Hepatocyte (in vitro differentiated cells): ENCODE results near the gene FBXL17. TPM values are rescaled to one million over a fixed set of nuclear protein-coding genes. Genes with fewer than 3 reads are reported as not detected.
A peak's percentile ranks its signal among the peaks of the same experiment; 100 is the strongest.

Experiments used
- DNase-seq: peaks from one replicate; pipeline ENCODE4 v3.0.0-alpha.2; 2016; ENCODE audit warnings: low spot score
- H2AFZ ChIP-seq: fragments of 200-600 bp; sonication (generic); 2 replicates; pipeline ENCODE4 v1.6.0; 2016; ENCODE audit warnings: antibody characterized with exemption, mild to moderate bottlenecking
- H3K27ac ChIP-seq: fragments of 200-600 bp; sonication (generic); 2 replicates; pipeline ENCODE4 v1.5.1; 2016; ENCODE audit warnings: mild to moderate bottlenecking
- H3K27me3 ChIP-seq: fragments of 200-600 bp; sonication (generic); 2 replicates; pipeline ENCODE4 v1.6.1; 2016
- H3K36me3 ChIP-seq: fragments of 200-600 bp; sonication (generic); replicated peaks from 2 replicates; pipeline ENCODE4 v1.5.1; 2016; ENCODE audit warnings: low read depth; ENCODE audit not compliant: insufficient read depth
- H3K4me1 ChIP-seq: fragments of 200-600 bp; sonication (generic); 2 replicates; pipeline ENCODE4 v1.5.1; 2016; ENCODE audit warnings: mild to moderate bottlenecking, moderate library complexity; ENCODE audit not compliant: insufficient read depth
- H3K4me2 ChIP-seq: fragments of 200-600 bp; sonication (generic); 2 replicates; pipeline ENCODE4 v1.6.0; 2016
- H3K4me3 ChIP-seq: fragments of 200-600 bp; sonication (generic); 2 replicates; pipeline ENCODE4 v1.5.1; 2016; ENCODE audit warnings: mild to moderate bottlenecking
- H3K79me2 ChIP-seq: fragments of 200-600 bp; sonication (generic); 2 replicates; pipeline ENCODE4 v1.6.0; 2017; ENCODE audit warnings: mild to moderate bottlenecking
- H3K9me2 ChIP-seq: fragments of 200-600 bp; sonication (generic); replicated peaks from 2 replicates; pipeline ENCODE4 v1.6.0; 2017; ENCODE audit warnings: mild to moderate bottlenecking; ENCODE audit not compliant: insufficient read depth
- H3K9me3 ChIP-seq: fragments of 200-600 bp; sonication (generic); 2 replicates; pipeline ENCODE4 v1.5.1; 2016; ENCODE audit warnings: low read depth, mild to moderate bottlenecking
- H4K20me1 ChIP-seq: fragments of 200-600 bp; sonication (generic); 2 replicates; pipeline ENCODE4 v1.6.0; 2016; ENCODE audit warnings: mild to moderate bottlenecking; ENCODE audit not compliant: insufficient read depth, poor library complexity, severe bottlenecking
- CTCF ChIP-seq: fragments of 200-600 bp; sonication (generic); IDR thresholded peaks from 2 replicates; pipeline ENCODE4 v1.5.1; 2016; ENCODE audit warnings: antibody characterized with exemption, mild to moderate bottlenecking; ENCODE audit not compliant: poor library complexity
- EZH2 ChIP-seq: fragments of 200-600 bp; sonication (generic); IDR thresholded peaks from 2 replicates; pipeline ENCODE4 v1.6.1; 2016; ENCODE audit warnings: antibody characterized with exemption, mild to moderate bottlenecking, borderline replicate concordance
- EZH2phosphoT487 ChIP-seq: fragments of 200-600 bp; sonication (generic); IDR thresholded peaks from one replicate; pipeline ENCODE4 v1.6.1; 2018; ENCODE audit warnings: antibody characterized with exemption, mild to moderate bottlenecking, low read depth, moderate library complexity; ENCODE audit not compliant: unreplicated experiment, severe bottlenecking
- WGBS: methylation state at CpG from one replicate; pipeline ENCODE4 v1.1.6; 2016; ENCODE audit warnings: low lambda C conversion rate; ENCODE audit errors: missing lambda C conversion rate; 5-methylcytosine and 5-hydroxymethylcytosine counted together
- polyA plus RNA-seq: library from polyadenylated mRNA; unstranded; fragments of >200 nt; fragmentation: Nextera tagmentation; extraction: Ambion mirVana; gene quantifications from 2 replicates; pipeline ENCODE4 v1.2.1, GENCODE V29; 2016
- total RNA-seq: library from RNA; depleted of rRNA; stranded (reverse); fragments of >200 nt; gene quantifications from 2 replicates; pipeline ENCODE4 v1.2.3, GENCODE V29; 2014

The FBXL17 gene
- total and polyA plus RNA-seq, 2 experiments from 2014 or later = 12.5 to 18.2 TPM

DNA sequence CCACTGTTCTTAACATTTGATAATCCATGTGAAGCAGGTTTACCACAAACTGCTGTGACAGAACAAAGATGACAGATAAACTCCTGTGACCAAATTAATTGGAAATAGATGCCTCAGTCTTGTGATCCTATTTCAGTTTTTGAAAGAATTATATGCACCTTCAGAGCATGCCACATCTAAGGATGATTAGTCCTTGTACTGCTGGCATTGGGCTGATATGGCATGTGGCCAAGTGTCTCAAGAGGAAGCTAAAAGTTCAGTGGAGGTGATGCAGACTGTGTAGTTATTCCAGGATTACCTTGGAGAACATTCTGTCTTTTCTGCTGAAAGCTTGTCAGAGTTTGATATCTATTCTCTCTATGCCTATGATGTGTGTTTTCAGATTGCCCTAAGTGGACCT lies 396.8 kb downstream of the FBXL17 start:
- Histone ChIP-seq H3K36me3 (no peaks in the 10 kb centered on the region), H4K20me1 (no peaks in the 10 kb centered on the region), H3K79me2 (no peaks in the 10 kb centered on the region), H2AFZ (no peak overlapping the region), H3K9me2 (no peaks in the 10 kb centered on the region), H3K27me3 (no peaks in the 10 kb centered on the region), H3K4me3 (no peak overlapping the region), H3K4me2 (no peak overlapping the region), H3K4me1 (no peaks in the 10 kb centered on the region), H3K27ac (no peak overlapping the region), H3K9me3 (no peaks in the 10 kb centered on the region)
- TF ChIP-seq EZH2 (no peak), EZH2phosphoT487 (no peak)
- peak; percentile 43 for DNase-seq

DNA sequence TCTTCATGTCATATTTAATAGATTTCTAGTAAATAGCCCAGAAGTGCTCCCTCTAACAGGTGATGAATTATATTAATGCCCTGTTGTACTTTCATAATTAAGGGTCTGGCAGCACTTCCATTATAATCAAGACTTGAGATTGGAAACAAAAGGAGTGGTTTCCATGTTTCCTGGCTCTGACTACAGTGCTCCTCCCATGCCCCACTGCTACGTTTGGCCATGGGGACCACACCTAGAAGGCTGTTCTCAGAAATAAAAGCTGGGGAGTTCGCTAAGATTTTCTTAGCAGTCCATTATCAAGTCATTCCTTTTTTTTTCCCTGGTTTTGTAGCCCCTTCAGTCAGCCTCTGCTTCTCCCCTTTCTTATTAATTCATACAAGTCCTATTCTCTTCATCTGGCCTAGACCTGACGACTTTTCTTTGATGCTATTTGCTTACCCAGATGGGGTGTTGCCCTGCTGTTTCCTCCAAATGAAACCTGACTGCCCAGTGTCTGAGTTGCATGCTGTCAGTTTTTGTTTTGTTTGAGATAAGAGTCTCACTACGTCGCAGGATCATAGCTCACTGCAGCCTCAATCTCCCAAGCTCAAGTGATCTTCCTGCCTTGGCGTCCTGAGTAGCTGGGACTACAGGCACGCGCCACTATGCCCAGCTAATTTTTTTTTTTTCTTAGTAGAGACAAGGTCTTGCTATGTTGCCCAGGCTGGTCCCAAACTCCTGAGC lies 399.0 kb downstream of the FBXL17 start:
- no peaks in the 10 kb centered on the region for H4K20me1 ChIP-seq
- H2AFZ ChIP-seq = no peak overlapping the region
- no peaks in the 10 kb centered on the region for H3K79me2 ChIP-seq
- H3K27ac ChIP-seq = no peak overlapping the region
- no peaks in the 10 kb centered on the region for H3K27me3 ChIP-seq
- no peaks in the 10 kb centered on the region for H3K9me2 ChIP-seq
- H3K4me3 ChIP-seq = no peak overlapping the region
- H3K4me1 ChIP-seq = no peaks in the 10 kb centered on the region
- no peaks in the 10 kb centered on the region for H3K9me3 ChIP-seq
- H3K36me3 ChIP-seq = no peaks in the 10 kb centered on the region
- no peak overlapping the region for H3K4me2 ChIP-seq
- WGBS = 74% methylated on average over 8 of the region's 8 CpGs
- DNase-seq = no peak
- TF ChIP-seq CTCF (no peak), EZH2phosphoT487 (no peak), EZH2 (no peak)

- H3K9me3 ChIP-seq = no peaks in the 10 kb centered on the region
- H4K20me1 ChIP-seq = no peaks in the 10 kb centered on the region
- no peak overlapping the region for H3K27ac ChIP-seq
- WGBS = 95% methylated on average over 13 of the region's 13 CpGs
- no peak overlapping the region for H3K4me3 ChIP-seq
- no peaks in the 10 kb centered on the region for H3K4me1 ChIP-seq
- H2AFZ ChIP-seq = no peak overlapping the region
- H3K9me2 ChIP-seq = no peaks in the 10 kb centered on the region
- no peaks in the 10 kb centered on the region for H3K79me2 ChIP-seq
- no peaks in the 10 kb centered on the region for H3K36me3 ChIP-seq
- DNase-seq = no peak
- H3K27me3 ChIP-seq = no peaks in the 10 kb centered on the region
- no peak overlapping the region for H3K4me2 ChIP-seq
- TF ChIP-seq EZH2phosphoT487 (no peak), EZH2 (no peak), CTCF (no peak)
Observed at GRCh38 chr5:107980923-107981692, 400.8 kb downstream of the FBXL17 start.

- TF ChIP-seq EZH2phosphoT487 (no peak), CTCF (no peak)
- H3K27ac ChIP-seq = no peak overlapping the region
- DNase-seq = no peak
- H3K4me1 ChIP-seq = no peaks in the 10 kb centered on the region
- H4K20me1 ChIP-seq = no peaks in the 10 kb centered on the region
- H3K36me3 ChIP-seq = no peaks in the 10 kb centered on the region
- no peak overlapping the region for H3K4me3 ChIP-seq
- H3K9me2 ChIP-seq = no peaks in the 10 kb centered on the region
- no peaks in the 10 kb centered on the region for H3K79me2 ChIP-seq
- no peak overlapping the region for H2AFZ ChIP-seq
- no peak overlapping the region for H3K4me2 ChIP-seq
- no peaks in the 10 kb centered on the region for H3K9me3 ChIP-seq
- WGBS = 86% methylated on average over 2 of the region's 2 CpGs
- H3K27me3 ChIP-seq = no peaks in the 10 kb centered on the region
Observed at GRCh38 chr5:107979900-107980299, 402.0 kb downstream of the FBXL17 start.
